OCI-LY1 (cell line): ENCODE measurements around the gene EPHB2.

Source experiments
- H2AFZ ChIP-seq: fragments of 200-600 bp; sonication (generic), shearing (Covaris generic); 2 replicates; pipeline ENCODE4 v1.6.0; 2014; ENCODE audit warnings: antibody characterized with exemption, mild to moderate bottlenecking, low read length
- H3F3A ChIP-seq: fragments of 200-600 bp; sonication (generic), shearing (Covaris generic); 2 replicates; pipeline ENCODE4 v1.6.0; 2014; ENCODE audit warnings: mild to moderate bottlenecking, antibody characterized with exemption, low read length, moderate library complexity; ENCODE audit not compliant: insufficient read depth
- H3K27ac ChIP-seq: fragments of 200-600 bp; sonication (generic); 2 replicates; pipeline ENCODE4 v1.5.1; 2014; ENCODE audit warnings: low read length, mixed run types, mild to moderate bottlenecking, low read depth; ENCODE audit not compliant: poor library complexity, severe bottlenecking
- H3K27me3 ChIP-seq: fragments of 200-600 bp; sonication (generic); 2 replicates; pipeline ENCODE4 v1.6.0; 2014; ENCODE audit warnings: antibody characterized with exemption, mild to moderate bottlenecking, low read length, moderate library complexity; ENCODE audit not compliant: insufficient read depth
- H3K36me3 ChIP-seq: fragments of 200-600 bp; sonication (generic); 2 replicates; pipeline ENCODE4 v1.6.1; 2014; ENCODE audit warnings: mild to moderate bottlenecking, antibody characterized with exemption, low read length, moderate library complexity, mixed read lengths; ENCODE audit not compliant: insufficient read depth
- H3K4me1 ChIP-seq: fragments of 200-600 bp; sonication (generic); 2 replicates; pipeline ENCODE4 v1.5.1; 2014; ENCODE audit warnings: mild to moderate bottlenecking, low read length, moderate library complexity; ENCODE audit not compliant: insufficient read depth, severe bottlenecking
- H3K4me2 ChIP-seq: fragments of 200-600 bp; sonication (generic), shearing (Covaris generic); 2 replicates; pipeline ENCODE4 v1.6.1; 2014; ENCODE audit warnings: low read length
- H3K4me3 ChIP-seq: fragments of 200-600 bp; sonication (generic); 2 replicates; pipeline ENCODE4 v1.5.1; 2014; ENCODE audit warnings: low read length, low read depth, mild to moderate bottlenecking, mixed read lengths; ENCODE audit not compliant: poor library complexity, severe bottlenecking
- H3K79me2 ChIP-seq: fragments of 200-600 bp; shearing (Covaris generic); 2 replicates; pipeline ENCODE4 v1.6.1; 2016; ENCODE audit warnings: mixed run types, low read length, mixed read lengths; ENCODE audit not compliant: insufficient read depth
- H3K9ac ChIP-seq: fragments of 200-600 bp; sonication (generic), shearing (Covaris generic); 2 replicates; pipeline ENCODE4 v1.6.1; 2014; ENCODE audit warnings: mild to moderate bottlenecking, low read length, mixed read lengths
- H3K9me2 ChIP-seq: fragments of 200-600 bp; sonication (generic), shearing (Covaris generic); 2 replicates; pipeline ENCODE4 v1.6.1; 2014; ENCODE audit warnings: low read depth, mild to moderate bottlenecking, low read length, mixed read lengths
- H3K9me3 ChIP-seq: fragments of 200-600 bp; shearing (Covaris generic); 2 replicates; pipeline ENCODE4 v1.6.1; 2014; ENCODE audit warnings: low read length, mixed read lengths
- H4K20me1 ChIP-seq: fragments of 200-600 bp; sonication (generic), shearing (Covaris generic); 2 replicates; pipeline ENCODE4 v1.6.0; 2016; ENCODE audit warnings: mild to moderate bottlenecking, low read length; ENCODE audit not compliant: insufficient read depth
- EZH2 ChIP-seq: fragments of 200-600 bp; sonication (generic), shearing (Covaris generic); IDR thresholded peaks from 2 replicates; pipeline ENCODE4 v1.8.0; 2017; ENCODE audit warnings: borderline replicate concordance, mixed run types, mild to moderate bottlenecking, antibody characterized with exemption, low read length, moderate library complexity, mixed read lengths
- TF ChIP-seq, protein P1 (sequence below): fragments of 200-600 bp; sonication (generic), shearing (Covaris generic); IDR thresholded peaks from 2 replicates; pipeline ENCODE4 v1.5.1; 2017; ENCODE audit warnings: mild to moderate bottlenecking, antibody characterized with exemption, low read length, moderate library complexity, mixed read lengths

EPHB2 gene

DNA sequence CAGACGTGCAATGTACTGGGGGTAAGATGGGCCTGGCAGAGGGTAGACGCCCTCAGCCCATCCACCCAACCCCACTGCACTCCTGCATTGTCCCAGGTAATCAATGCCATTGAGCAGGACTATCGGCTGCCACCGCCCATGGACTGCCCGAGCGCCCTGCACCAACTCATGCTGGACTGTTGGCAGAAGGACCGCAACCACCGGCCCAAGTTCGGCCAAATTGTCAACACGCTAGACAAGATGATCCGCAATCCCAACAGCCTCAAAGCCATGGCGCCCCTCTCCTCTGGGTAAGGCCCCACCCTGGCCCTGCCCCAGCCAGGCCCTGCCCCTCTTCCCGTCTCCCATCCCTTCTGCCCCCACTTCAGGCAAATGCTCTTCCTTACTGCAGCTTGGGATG, 199.6 kb downstream of the EPHB2 start:
- no peaks in the 10 kb centered on the region for H3K9me2 ChIP-seq
- no peak overlapping the region for H3K4me2 ChIP-seq
- TF ChIP-seq, protein P1, sequence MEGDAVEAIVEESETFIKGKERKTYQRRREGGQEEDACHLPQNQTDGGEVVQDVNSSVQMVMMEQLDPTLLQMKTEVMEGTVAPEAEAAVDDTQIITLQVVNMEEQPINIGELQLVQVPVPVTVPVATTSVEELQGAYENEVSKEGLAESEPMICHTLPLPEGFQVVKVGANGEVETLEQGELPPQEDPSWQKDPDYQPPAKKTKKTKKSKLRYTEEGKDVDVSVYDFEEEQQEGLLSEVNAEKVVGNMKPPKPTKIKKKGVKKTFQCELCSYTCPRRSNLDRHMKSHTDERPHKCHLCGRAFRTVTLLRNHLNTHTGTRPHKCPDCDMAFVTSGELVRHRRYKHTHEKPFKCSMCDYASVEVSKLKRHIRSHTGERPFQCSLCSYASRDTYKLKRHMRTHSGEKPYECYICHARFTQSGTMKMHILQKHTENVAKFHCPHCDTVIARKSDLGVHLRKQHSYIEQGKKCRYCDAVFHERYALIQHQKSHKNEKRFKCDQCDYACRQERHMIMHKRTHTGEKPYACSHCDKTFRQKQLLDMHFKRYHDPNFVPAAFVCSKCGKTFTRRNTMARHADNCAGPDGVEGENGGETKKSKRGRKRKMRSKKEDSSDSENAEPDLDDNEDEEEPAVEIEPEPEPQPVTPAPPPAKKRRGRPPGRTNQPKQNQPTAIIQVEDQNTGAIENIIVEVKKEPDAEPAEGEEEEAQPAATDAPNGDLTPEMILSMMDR = no peak
- TF ChIP-seq EZH2 = no peak
- no peak overlapping the region for H3K9ac ChIP-seq
- H3K4me3 ChIP-seq = no peak overlapping the region
- H4K20me1 ChIP-seq = no peaks in the 10 kb centered on the region
- no peaks in the 10 kb centered on the region for H3K9me3 ChIP-seq
- H3K27ac ChIP-seq = no peak overlapping the region
- H3F3A ChIP-seq = no peaks in the 10 kb centered on the region
- H3K4me1 ChIP-seq = no peaks in the 10 kb centered on the region
- no peaks in the 10 kb centered on the region for H3K36me3 ChIP-seq
- H3K79me2 ChIP-seq = no peaks in the 10 kb centered on the region
- H2AFZ ChIP-seq = no peak overlapping the region
- H3K27me3 ChIP-seq = no peaks in the 10 kb centered on the region

GRCh38 chr1:22910986-22911651, 200.5 kb downstream of the EPHB2 start:
- no peak overlapping the region for H2AFZ ChIP-seq

DNA sequence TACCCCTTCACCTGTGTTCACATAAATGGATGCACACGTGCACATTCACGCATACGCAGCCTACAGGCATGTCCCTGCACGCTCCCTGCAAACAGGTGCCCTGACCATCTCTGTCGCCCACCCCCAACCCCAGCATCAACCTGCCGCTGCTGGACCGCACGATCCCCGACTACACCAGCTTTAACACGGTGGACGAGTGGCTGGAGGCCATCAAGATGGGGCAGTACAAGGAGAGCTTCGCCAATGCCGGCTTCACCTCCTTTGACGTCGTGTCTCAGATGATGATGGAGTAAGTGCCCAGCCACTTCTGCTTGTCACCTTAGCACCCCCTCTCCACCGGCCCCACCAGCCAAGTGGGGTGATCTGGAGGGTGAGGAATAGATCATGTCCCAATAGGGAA, 201.7 kb downstream of the EPHB2 start:
- Histone ChIP-seq H3K27me3 (no peaks in the 10 kb centered on the region), H2AFZ (no peak overlapping the region), H3K9me3 (no peaks in the 10 kb centered on the region), H3K36me3 (no peaks in the 10 kb centered on the region), H3K27ac (no peak overlapping the region), H3K9ac (no peak overlapping the region), H3K9me2 (no peaks in the 10 kb centered on the region), H3F3A (no peaks in the 10 kb centered on the region), H3K79me2 (no peaks in the 10 kb centered on the region), H3K4me2 (no peak overlapping the region), H3K4me3 (no peak overlapping the region), H3K4me1 (no peaks in the 10 kb centered on the region), H4K20me1 (no peaks in the 10 kb centered on the region)
- no peak for TF ChIP-seq EZH2
- TF ChIP-seq, protein P1 = no peak

More at GRCh38 chr1:22910986-22911651, 200.5 kb downstream of the EPHB2 start:
- Histone ChIP-seq H4K20me1 (no peaks in the 10 kb centered on the region), H3K9me2 (no peaks in the 10 kb centered on the region), H3K27me3 (no peaks in the 10 kb centered on the region), H3K27ac (no peak overlapping the region), H3K4me3 (no peak overlapping the region), H3F3A (no peaks in the 10 kb centered on the region), H3K9me3 (no peaks in the 10 kb centered on the region), H3K79me2 (no peaks in the 10 kb centered on the region), H3K4me2 (no peak overlapping the region), H3K36me3 (no peaks in the 10 kb centered on the region), H3K4me1 (no peaks in the 10 kb centered on the region), H3K9ac (no peak overlapping the region)
- TF ChIP-seq, protein P1 = no peak
- no peak for TF ChIP-seq EZH2
